IgD-negative memory B cell (primary cell): Measurements from ENCODE around the gene ATP6V1B1. TPM values are rescaled to one million over a fixed set of nuclear protein-coding genes. Genes with fewer than 3 reads are reported as not detected.

Experiments
- H3K27ac Mint-ChIP-seq, 3 donors: one replicate each; pipeline ENCODE4 v1.8.0; 2020 to 2022; ENCODE audit warnings: mild to moderate bottlenecking in 3 of 3, mixed read lengths in 3 of 3, moderate library complexity in 1 of 3
- H3K27me3 Mint-ChIP-seq: one replicate; pipeline ENCODE4 v1.8.0; 2021; ENCODE audit warnings: mixed read lengths
- H3K36me3 Mint-ChIP-seq: one replicate; pipeline ENCODE4 v1.8.0; 2020; ENCODE audit warnings: mild to moderate bottlenecking, mixed read lengths
- H3K4me1 Mint-ChIP-seq, 3 donors: one replicate each; pipeline ENCODE4 v1.8.0; 2020 to 2022; ENCODE audit warnings: mixed read lengths in 3 of 3, mild to moderate bottlenecking in 1 of 3
- H3K4me3 Mint-ChIP-seq, 4 donors: one replicate each; pipeline ENCODE4 v1.8.0; 2020 to 2022; ENCODE audit warnings: mild to moderate bottlenecking in 4 of 4, mixed read lengths in 4 of 4, moderate library complexity in 3 of 4
- H3K9me3 Mint-ChIP-seq, 3 donors: one replicate each; pipeline ENCODE4 v1.8.0; 2020 to 2021; ENCODE audit warnings: mixed read lengths in 3 of 3, mild to moderate bottlenecking in 1 of 3
- polyA plus RNA-seq: library from polyadenylated mRNA; unstranded; fragments of 300-500 nt; fragmentation: Illumina TruSeq; gene quantifications from one replicate; pipeline ENCODE4 v1.2.3, GENCODE V29; 2021

ATP6V1B1 gene
- polyA plus RNA-seq, 1 donor from 2014 or later, result not detected

DNA sequence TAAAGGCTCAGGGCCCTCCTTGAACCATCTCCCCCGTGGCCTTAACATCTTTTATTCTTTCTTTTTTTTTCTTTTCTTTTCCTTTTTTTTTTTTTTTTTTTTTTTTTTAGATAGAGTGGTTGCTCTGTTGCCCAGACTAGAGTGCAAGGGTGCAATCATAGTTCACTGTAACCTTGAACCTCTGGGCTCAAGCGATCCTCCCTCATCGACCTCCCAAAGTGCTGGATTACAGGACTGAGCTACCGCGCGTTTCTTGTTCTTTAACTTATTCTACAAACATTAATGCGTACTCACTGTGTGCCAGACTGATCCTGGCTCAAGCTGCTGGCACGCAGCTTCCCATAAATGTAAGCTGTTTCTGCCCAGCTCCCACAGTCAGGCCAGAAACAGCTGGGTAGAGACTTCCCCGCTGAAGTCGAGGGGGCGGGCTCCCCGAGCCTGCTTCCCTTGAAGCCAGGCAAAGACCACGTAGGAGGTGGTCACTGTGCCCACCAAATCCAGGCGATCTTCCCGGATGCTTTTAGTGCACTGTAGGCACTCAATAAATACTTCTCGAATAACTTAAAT, 29.2 kb upstream of the ATP6V1B1 start:
- H3K27ac Mint-ChIP-seq, result peak overlapping the region in 2 of 3 donors; percentile 11 to 41

GRCh38 chr2:70907130-70908057, 28.3 kb upstream of the ATP6V1B1 start:
- Mint-ChIP-seq H3K4me3 (peak overlapping the region in 3 of 4 donors; percentile 31 to 82 (median 71)), H3K4me1 (peaks cover 2 to 12% (median 6%) of the 10 kb centered on the region in 3 donors), H3K27ac (peak overlapping the region in 2 of 3 donors; percentile 11 to 14), H3K36me3 (no peaks in the 10 kb centered on the region), H3K9me3 (no peaks in the 10 kb centered on the region), H3K27me3 (peaks cover 64% of the 10 kb centered on the region)

More for the DNA sequence above, 29.2 kb upstream of the ATP6V1B1 start:
- no peaks in the 10 kb centered on the region for H3K9me3 Mint-ChIP-seq
- peak overlapping the region in 1 of 4 donors; percentile 14 for H3K4me3 Mint-ChIP-seq
- peaks cover 5 to 12% (median 7%) of the 10 kb centered on the region in 3 donors for H3K4me1 Mint-ChIP-seq
- peaks cover 64% of the 10 kb centered on the region for H3K27me3 Mint-ChIP-seq
- no peaks in the 10 kb centered on the region for H3K36me3 Mint-ChIP-seq

GRCh38 chr2:70916291-70916690, 19.4 kb upstream of the ATP6V1B1 start:
- no peak overlapping the region for H3K4me3 Mint-ChIP-seq
- H3K4me1 Mint-ChIP-seq, result no peaks in the 10 kb centered on the region
- no peaks in the 10 kb centered on the region for H3K36me3 Mint-ChIP-seq
- H3K27me3 Mint-ChIP-seq, result peaks cover 18% of the 10 kb centered on the region
- H3K27ac Mint-ChIP-seq, result no peak overlapping the region
- H3K9me3 Mint-ChIP-seq, result peaks cover 0 to 5% (median 0%) of the 10 kb centered on the region in 3 donors

- Mint-ChIP-seq H3K27ac (no peak overlapping the region), H3K4me3 (no peak overlapping the region), H3K9me3 (peaks cover 0 to 5% (median 0%) of the 10 kb centered on the region in 3 donors), H3K4me1 (no peaks in the 10 kb centered on the region), H3K27me3 (peaks cover 6% of the 10 kb centered on the region), H3K36me3 (no peaks in the 10 kb centered on the region)
Measured at GRCh38 chr2:70918016-70918415, 17.7 kb upstream of the ATP6V1B1 start.

GRCh38 chr2:70919672-70920366, 15.9 kb upstream of the ATP6V1B1 start:
- Mint-ChIP-seq H3K4me1 (no peaks in the 10 kb centered on the region), H3K27ac (no peak overlapping the region), H3K4me3 (no peak overlapping the region), H3K36me3 (no peaks in the 10 kb centered on the region), H3K9me3 (peaks cover 0 to 5% (median 0%) of the 10 kb centered on the region in 3 donors), H3K27me3 (peaks cover 6% of the 10 kb centered on the region)

DNA sequence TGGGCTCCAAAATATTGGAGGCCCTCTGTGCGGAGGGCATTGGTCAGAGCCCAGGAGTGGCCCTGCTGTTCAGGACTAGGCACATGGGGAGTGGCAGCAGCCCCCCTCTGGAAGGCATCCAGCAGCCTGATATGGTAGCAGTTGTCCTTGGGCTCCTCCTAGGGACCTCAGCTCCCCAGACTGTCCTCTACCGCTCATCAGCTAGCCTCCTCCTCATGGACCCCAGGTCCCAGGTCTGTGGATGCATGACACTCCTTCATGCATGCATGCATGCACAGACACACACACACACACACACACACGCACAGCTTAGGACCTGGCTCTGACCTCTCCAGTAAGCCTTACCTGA, 15.4 kb upstream of the ATP6V1B1 start:
- H3K9me3 Mint-ChIP-seq, result peaks cover 0 to 5% (median 0%) of the 10 kb centered on the region in 3 donors
- H3K4me3 Mint-ChIP-seq, result peak overlapping the region in 1 of 4 donors; percentile 5
- peaks cover 6% of the 10 kb centered on the region for H3K27me3 Mint-ChIP-seq
- H3K4me1 Mint-ChIP-seq, result no peaks in the 10 kb centered on the region
- no peak overlapping the region for H3K27ac Mint-ChIP-seq
- no peaks in the 10 kb centered on the region for H3K36me3 Mint-ChIP-seq

DNA sequence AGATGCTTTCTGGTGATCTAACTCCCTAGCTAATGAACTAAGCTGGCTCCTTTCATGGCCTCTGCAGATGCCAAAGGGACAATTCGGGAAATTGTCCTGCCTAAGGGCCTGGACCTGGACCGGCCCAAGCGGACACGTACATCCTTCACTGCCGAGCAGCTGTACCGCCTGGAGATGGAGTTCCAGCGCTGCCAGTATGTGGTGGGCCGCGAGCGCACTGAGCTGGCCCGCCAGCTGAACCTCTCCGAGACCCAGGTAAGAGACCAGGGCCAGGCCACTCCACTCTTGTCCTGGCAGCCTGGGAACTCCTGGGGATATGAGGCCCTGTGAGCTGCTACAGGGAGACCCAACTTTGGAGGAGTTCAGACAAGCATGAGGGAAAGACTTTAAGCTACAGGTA, 14.7 kb upstream of the ATP6V1B1 start:
- no peaks in the 10 kb centered on the region for H3K36me3 Mint-ChIP-seq
- H3K4me1 Mint-ChIP-seq, result no peaks in the 10 kb centered on the region
- peaks cover 0 to 5% (median 0%) of the 10 kb centered on the region in 3 donors for H3K9me3 Mint-ChIP-seq
- H3K27ac Mint-ChIP-seq, result no peak overlapping the region
- H3K4me3 Mint-ChIP-seq, result no peak overlapping the region
- peaks cover 6% of the 10 kb centered on the region for H3K27me3 Mint-ChIP-seq

DNA sequence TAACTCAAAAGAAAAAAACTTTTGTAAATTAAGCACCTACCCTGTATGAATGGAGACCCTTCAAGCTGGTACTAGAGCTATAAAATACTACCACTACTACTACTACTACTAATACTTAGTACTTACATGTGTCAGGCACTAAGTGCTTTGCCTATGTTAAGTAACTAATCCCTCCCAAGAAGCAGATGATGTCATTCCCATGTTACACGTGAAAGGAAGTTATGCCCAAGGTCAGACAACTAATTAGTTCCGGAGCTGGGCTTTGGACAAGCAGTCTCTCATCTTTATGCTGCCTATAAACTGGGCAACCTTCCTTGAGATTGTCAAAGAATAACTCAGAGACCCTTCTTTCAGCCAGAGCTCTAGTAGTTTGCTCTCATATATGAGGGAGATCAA, 13.9 kb upstream of the ATP6V1B1 start:
- Mint-ChIP-seq H3K27me3 (peaks cover 4% of the 10 kb centered on the region), H3K4me3 (peak overlapping the region in 1 of 4 donors; percentile 22), H3K27ac (no peak overlapping the region), H3K4me1 (no peaks in the 10 kb centered on the region), H3K36me3 (no peaks in the 10 kb centered on the region), H3K9me3 (peaks cover 0 to 5% (median 0%) of the 10 kb centered on the region in 3 donors)

- Mint-ChIP-seq H3K9me3 (peaks cover 0 to 2% (median 0%) of the 10 kb centered on the region in 3 donors), H3K36me3 (no peaks in the 10 kb centered on the region), H3K27me3 (peaks cover 6% of the 10 kb centered on the region), H3K4me3 (peak overlapping the region in 1 of 4 donors; percentile 22), H3K4me1 (no peaks in the 10 kb centered on the region), H3K27ac (no peak overlapping the region)
Measured at GRCh38 chr2:70922235-70923234, 13.2 kb upstream of the ATP6V1B1 start.

DNA sequence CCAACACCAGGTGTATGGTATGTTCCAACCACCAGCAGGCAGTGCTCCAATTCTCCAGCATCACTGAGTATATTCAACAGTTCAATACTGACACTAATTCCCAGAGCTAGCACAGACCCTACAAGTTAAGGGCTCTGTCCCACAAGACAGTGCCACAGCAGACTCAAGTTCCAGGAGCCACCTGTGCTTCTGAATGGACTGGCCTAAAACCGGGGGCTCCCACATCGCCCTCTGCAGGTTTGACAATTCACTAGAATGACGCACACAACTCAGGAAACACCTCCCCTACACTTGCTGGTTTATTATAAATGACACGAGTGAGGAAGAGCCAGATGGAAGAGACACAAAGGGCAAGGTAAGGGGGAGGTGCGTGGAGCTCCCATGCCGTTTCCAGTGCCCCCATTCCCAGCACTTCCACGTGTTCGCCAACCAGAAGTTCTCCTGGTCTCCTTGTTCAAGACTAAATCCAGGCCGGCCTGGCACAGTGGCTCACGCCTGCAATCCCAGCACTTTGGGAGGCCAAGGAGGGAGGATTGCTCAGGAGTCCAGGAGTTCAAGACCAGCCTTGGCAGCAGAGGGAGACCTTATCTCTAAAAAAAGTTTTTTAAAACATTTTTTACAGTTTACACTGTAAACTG, 12.2 kb upstream of the ATP6V1B1 start:
- Mint-ChIP-seq H3K27me3 (peaks cover 9% of the 10 kb centered on the region), H3K9me3 (no peaks in the 10 kb centered on the region), H3K4me1 (no peaks in the 10 kb centered on the region), H3K27ac (no peak overlapping the region), H3K36me3 (no peaks in the 10 kb centered on the region), H3K4me3 (no peak overlapping the region)

GRCh38 chr2:70926042-70926441, 9.7 kb upstream of the ATP6V1B1 start:
- peaks cover 15% of the 10 kb centered on the region for H3K27me3 Mint-ChIP-seq
- peaks cover 0 to 10% (median 8%) of the 10 kb centered on the region in 3 donors for H3K4me1 Mint-ChIP-seq

DNA sequence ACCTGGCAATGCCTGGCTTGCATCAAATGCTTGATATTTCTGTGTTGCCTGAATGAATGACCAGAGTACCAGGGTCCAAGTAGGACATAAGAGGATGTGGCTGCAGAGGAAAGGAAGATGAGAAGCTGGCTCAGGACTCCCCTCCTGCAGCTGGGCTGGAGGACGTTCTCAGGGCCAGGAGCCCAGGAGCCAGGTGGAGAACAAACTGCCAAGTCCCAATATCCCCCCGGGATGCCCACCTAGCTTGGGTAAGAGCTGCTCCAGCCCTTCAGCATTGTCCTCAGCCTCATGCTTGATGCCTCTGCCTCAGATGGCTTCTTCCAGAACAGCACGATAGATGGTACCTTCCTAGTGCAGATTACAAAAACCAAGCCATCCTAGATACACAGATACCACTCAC, 8.6 kb upstream of the ATP6V1B1 start:
- Mint-ChIP-seq H3K36me3 (no peaks in the 10 kb centered on the region), H3K4me1 (peaks cover 0 to 13% (median 8%) of the 10 kb centered on the region in 3 donors), H3K27me3 (peaks cover 15% of the 10 kb centered on the region)

More at GRCh38 chr2:70926042-70926441, 9.7 kb upstream of the ATP6V1B1 start:
- H3K9me3 Mint-ChIP-seq, result no peaks in the 10 kb centered on the region
- H3K36me3 Mint-ChIP-seq, result no peaks in the 10 kb centered on the region
- no peak overlapping the region for H3K27ac Mint-ChIP-seq
- no peak overlapping the region for H3K4me3 Mint-ChIP-seq

DNA sequence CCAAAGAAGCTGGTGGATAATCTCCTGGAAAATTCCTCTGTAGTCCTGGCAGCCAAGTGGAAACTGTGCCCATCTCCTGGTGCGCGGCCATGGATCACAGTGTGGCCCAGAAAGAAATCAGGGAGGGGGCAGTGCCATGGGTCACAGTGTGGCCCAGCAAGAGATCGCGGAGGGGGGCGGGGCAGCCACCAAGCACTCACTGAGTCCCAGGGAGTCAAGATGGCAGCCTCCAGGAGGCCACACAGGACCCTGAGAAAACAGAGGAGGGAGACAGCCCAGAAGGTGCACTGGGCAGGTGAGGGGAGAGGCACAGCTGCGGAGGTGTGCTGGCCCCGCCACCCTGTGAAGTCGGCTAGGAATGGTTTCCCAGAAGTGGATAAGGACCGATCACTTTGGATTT, 8.1 kb upstream of the ATP6V1B1 start:
- Mint-ChIP-seq H3K27ac (no peak overlapping the region), H3K4me3 (no peak overlapping the region), H3K36me3 (no peaks in the 10 kb centered on the region), H3K27me3 (peaks cover 15% of the 10 kb centered on the region), H3K9me3 (no peaks in the 10 kb centered on the region), H3K4me1 (peaks cover 0 to 13% (median 8%) of the 10 kb centered on the region in 3 donors)

More for the DNA sequence above, 8.6 kb upstream of the ATP6V1B1 start:
- Mint-ChIP-seq H3K27ac (no peak overlapping the region), H3K4me3 (no peak overlapping the region), H3K9me3 (no peaks in the 10 kb centered on the region)

DNA sequence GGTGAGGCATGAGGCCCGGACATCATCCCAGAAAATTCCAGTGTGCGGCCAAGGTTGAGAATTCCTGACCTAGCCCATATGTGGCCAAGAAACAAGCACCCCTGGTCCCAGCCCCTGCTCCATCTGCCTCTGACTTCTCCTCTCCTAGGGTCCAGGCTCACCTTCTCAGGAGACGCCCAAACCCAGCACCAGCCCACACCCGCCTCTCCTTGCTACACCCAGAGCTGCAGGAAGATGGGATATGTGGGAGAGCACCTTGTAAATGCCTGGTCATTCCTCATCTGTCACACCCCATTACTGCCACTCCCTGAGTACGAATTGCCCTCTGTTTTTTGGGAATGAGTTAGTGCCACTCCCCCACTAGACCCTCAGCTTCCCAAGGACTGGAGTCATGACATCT, 7.3 kb upstream of the ATP6V1B1 start:
- Mint-ChIP-seq H3K27me3 (peaks cover 15% of the 10 kb centered on the region), H3K4me1 (peaks cover 0 to 13% (median 8%) of the 10 kb centered on the region in 3 donors), H3K36me3 (no peaks in the 10 kb centered on the region), H3K27ac (no peak overlapping the region), H3K9me3 (no peaks in the 10 kb centered on the region), H3K4me3 (no peak overlapping the region)
